ENCODE results near the gene P4HA2. TPM values are rescaled to one million over a fixed set of nuclear protein-coding genes. Genes with fewer than 3 reads are reported as not detected.

P4HA2 gene
- polyA plus RNA-seq, 3 donors from 2014 or later, result 0.91 TPM; not detected in 1

GRCh38 chr5:132229236-132229635 is 1.6 kb upstream of the P4HA2 start:
- Mint-ChIP-seq H3K36me3 (no peaks in the 10 kb centered on the region), H3K4me3 (peak overlapping the region; percentile 67 to 77 (median 70)), H3K4me1 (peaks cover 14 to 22% of the 10 kb centered on the region in 2 donors), H3K9me3 (no peaks in the 10 kb centered on the region), H3K27me3 (ENCODE audit: low read depth in 3 of 3) (peaks cover 5 to 7% (median 6%) of the 10 kb centered on the region in 3 donors), H3K27ac (peak overlapping the region in 1 of 6 donors; percentile 40)
- no peak for DNase-seq

- Mint-ChIP-seq H3K27ac (no peak overlapping the region), H3K4me1 (peaks cover 14 to 22% of the 10 kb centered on the region in 2 donors)
Measured at GRCh38 chr5:132228241-132229035, 785 bp upstream of the P4HA2 start.

GRCh38 chr5:132227235-132227484 is 493 bp downstream of the P4HA2 start:
- no peak for DNase-seq
- no peaks in the 10 kb centered on the region for H3K9me3 Mint-ChIP-seq
- no peaks in the 10 kb centered on the region for H3K36me3 Mint-ChIP-seq
- peaks cover 3 to 7% (median 6%) of the 10 kb centered on the region in 3 donors for H3K27me3 Mint-ChIP-seq (ENCODE audit: low read depth in 3 of 3)
- H3K4me1 Mint-ChIP-seq, result peaks cover 14 to 22% of the 10 kb centered on the region in 2 donors
- no peak overlapping the region for H3K27ac Mint-ChIP-seq
- peak overlapping the region; percentile 33 to 69 (median 54) for H3K4me3 Mint-ChIP-seq

More at GRCh38 chr5:132228241-132229035, 785 bp upstream of the P4HA2 start:
- Mint-ChIP-seq H3K27me3 (ENCODE audit: low read depth in 3 of 3) (peaks cover 5 to 7% (median 6%) of the 10 kb centered on the region in 3 donors), H3K9me3 (no peaks in the 10 kb centered on the region), H3K4me3 (peak overlapping the region; percentile 67 to 77 (median 70)), H3K36me3 (no peaks in the 10 kb centered on the region)
- DNase-seq, result no peak

GRCh38 chr5:132226516-132227234 is 978 bp downstream of the P4HA2 start:
- DNase-seq, result no peak
- no peaks in the 10 kb centered on the region for H3K36me3 Mint-ChIP-seq
- peaks cover 14 to 22% of the 10 kb centered on the region in 2 donors for H3K4me1 Mint-ChIP-seq
- peak overlapping the region; percentile 33 to 69 (median 61) for H3K4me3 Mint-ChIP-seq
- H3K9me3 Mint-ChIP-seq, result no peaks in the 10 kb centered on the region
- H3K27me3 Mint-ChIP-seq (ENCODE audit: low read depth in 3 of 3), result peaks cover 3 to 7% (median 6%) of the 10 kb centered on the region in 3 donors
- no peak overlapping the region for H3K27ac Mint-ChIP-seq

- Mint-ChIP-seq H3K36me3 (no peaks in the 10 kb centered on the region), H3K4me1 (peaks cover 9 to 11% of the 10 kb centered on the region in 2 donors), H3K27ac (no peak overlapping the region), H3K27me3 (ENCODE audit: low read depth in 3 of 3) (peaks cover 3 to 4% (median 4%) of the 10 kb centered on the region in 3 donors), H3K4me3 (peak overlapping the region in 4 of 5 donors; percentile 12 to 66 (median 48)), H3K9me3 (no peaks in the 10 kb centered on the region)
- no peak for DNase-seq
Measured at GRCh38 chr5:132225165-132226032, 2.3 kb downstream of the P4HA2 start.

- no peak overlapping the region for H3K4me3 Mint-ChIP-seq
- H3K9me3 Mint-ChIP-seq, result no peaks in the 10 kb centered on the region
- H3K4me1 Mint-ChIP-seq, result peaks cover 5 to 7% of the 10 kb centered on the region in 2 donors
- peaks cover 3 to 4% (median 4%) of the 10 kb centered on the region in 3 donors for H3K27me3 Mint-ChIP-seq (ENCODE audit: low read depth in 3 of 3)
- no peak overlapping the region for H3K27ac Mint-ChIP-seq
- no peaks in the 10 kb centered on the region for H3K36me3 Mint-ChIP-seq
- DNase-seq, result no peak
Measured at GRCh38 chr5:132224716-132225115, 2.9 kb downstream of the P4HA2 start.

GRCh38 chr5:132223861-132224260 is 3.8 kb downstream of the P4HA2 start:
- DNase-seq, result no peak
- Mint-ChIP-seq H3K9me3 (no peaks in the 10 kb centered on the region), H3K36me3 (no peaks in the 10 kb centered on the region), H3K27me3 (ENCODE audit: low read depth in 3 of 3) (peaks cover 0 to 3% (median 2%) of the 10 kb centered on the region in 3 donors), H3K4me3 (no peak overlapping the region), H3K27ac (no peak overlapping the region), H3K4me1 (peaks cover 0 to under 1% of the 10 kb centered on the region in 2 donors)

GRCh38 chr5:132222649-132223038 is 5.0 kb downstream of the P4HA2 start:
- peaks cover 0 to 2% (median 0%) of the 10 kb centered on the region in 3 donors for H3K27me3 Mint-ChIP-seq (ENCODE audit: low read depth in 3 of 3)
- no peaks in the 10 kb centered on the region for H3K9me3 Mint-ChIP-seq
- H3K36me3 Mint-ChIP-seq, result no peaks in the 10 kb centered on the region
- no peaks in the 10 kb centered on the region for H3K4me1 Mint-ChIP-seq
- H3K4me3 Mint-ChIP-seq, result no peak overlapping the region
- no peak overlapping the region for H3K27ac Mint-ChIP-seq
- DNase-seq, result no peak

GRCh38 chr5:132221781-132222648 is 5.6 kb downstream of the P4HA2 start:
- H3K27ac Mint-ChIP-seq, result no peak overlapping the region
- H3K4me3 Mint-ChIP-seq, result no peak overlapping the region
- DNase-seq, result no peak
- peaks cover 0 to 2% (median 0%) of the 10 kb centered on the region in 3 donors for H3K27me3 Mint-ChIP-seq (ENCODE audit: low read depth in 3 of 3)
- no peaks in the 10 kb centered on the region for H3K9me3 Mint-ChIP-seq
- no peaks in the 10 kb centered on the region for H3K36me3 Mint-ChIP-seq
- no peaks in the 10 kb centered on the region for H3K4me1 Mint-ChIP-seq

GRCh38 chr5:132220491-132220890 is 7.2 kb downstream of the P4HA2 start:
- H3K4me3 Mint-ChIP-seq, result no peak overlapping the region
- H3K36me3 Mint-ChIP-seq, result no peaks in the 10 kb centered on the region
- peaks cover 0 to 3% (median 0%) of the 10 kb centered on the region in 3 donors for H3K27me3 Mint-ChIP-seq (ENCODE audit: low read depth in 3 of 3)
- no peaks in the 10 kb centered on the region for H3K4me1 Mint-ChIP-seq
- no peaks in the 10 kb centered on the region for H3K9me3 Mint-ChIP-seq
- DNase-seq, result no peak
- H3K27ac Mint-ChIP-seq, result no peak overlapping the region

GRCh38 chr5:132219981-132220380 is 7.7 kb downstream of the P4HA2 start:
- DNase-seq, result no peak
- Mint-ChIP-seq H3K27me3 (ENCODE audit: low read depth in 3 of 3) (peaks cover 0 to 2% (median 0%) of the 10 kb centered on the region in 3 donors), H3K36me3 (no peaks in the 10 kb centered on the region), H3K4me1 (no peaks in the 10 kb centered on the region), H3K27ac (no peak overlapping the region), H3K9me3 (no peaks in the 10 kb centered on the region), H3K4me3 (no peak overlapping the region)

- Mint-ChIP-seq H3K9me3 (no peaks in the 10 kb centered on the region), H3K27me3 (ENCODE audit: low read depth in 3 of 3) (peaks cover 0 to 2% (median 0%) of the 10 kb centered on the region in 3 donors), H3K36me3 (no peaks in the 10 kb centered on the region), H3K4me1 (no peaks in the 10 kb centered on the region), H3K4me3 (no peak overlapping the region), H3K27ac (no peak overlapping the region)
- DNase-seq, result no peak
Measured at GRCh38 chr5:132219289-132219970, 8.2 kb downstream of the P4HA2 start.

Measured in immature natural killer cell (primary cell).